ENCODE measurements around the gene TRMT112.
"Not testable (repeated sequence)": the region's sequence is repeated elsewhere in the genome, so short reads cannot be mapped to it uniquely, and the experiment has no call there.

Gene TRMT112

GRCh38 chr11:64327993-64328392 lies 10.6 kb upstream of the TRMT112 start:
- no peak for DNase-seq

GRCh38 chr11:64327375-64327774 lies 10.0 kb upstream of the TRMT112 start:
- DNase-seq: no peak

- no peak for DNase-seq
These were observed 7.5 kb upstream of the TRMT112 start for GRCh38 chr11:64324692-64325469.

GRCh38 chr11:64323984-64324383 lies 6.6 kb upstream of the TRMT112 start:
- DNase-seq: not testable (repeated sequence)

GRCh38 chr11:64323373-64323772 lies 6.0 kb upstream of the TRMT112 start:
- DNase-seq: no peak

- DNase-seq: no peak
These were observed 5.5 kb upstream of the TRMT112 start for GRCh38 chr11:64322925-64323260.

- DNase-seq: no peak
These were observed 4.2 kb upstream of the TRMT112 start for GRCh38 chr11:64321533-64321932.

- no peak for DNase-seq
These were observed 3.7 kb upstream of the TRMT112 start for GRCh38 chr11:64321026-64321425.

- no peak for DNase-seq
These were observed 3.2 kb upstream of the TRMT112 start for GRCh38 chr11:64320556-64320955.

- DNase-seq: no peak
These were observed 1.7 kb upstream of the TRMT112 start for GRCh38 chr11:64318766-64319761.

GRCh38 chr11:64317961-64318765 lies 804 bp upstream of the TRMT112 start, which contains the start of gene PRDX5:
Gene PRDX5 (plus strand): TSS chr11:64318121. CDS start chr11:64318216, 95 bp downstream.
- DNase-seq: peak; percentile 79 to 94 (median 87)

- DNase-seq: peak in 1 of 4 experiments; percentile 44
These were observed 561 bp downstream of the TRMT112 start for GRCh38 chr11:64316672-64317324.

- DNase-seq: not testable (repeated sequence)
These were observed 1.5 kb downstream of the TRMT112 start for GRCh38 chr11:64315667-64316526.

- DNase-seq: no peak
These were observed 2.4 kb downstream of the TRMT112 start for GRCh38 chr11:64314805-64315561.

GRCh38 chr11:64314146-64314804 lies 3.1 kb downstream of the TRMT112 start:
- DNase-seq: no peak

GRCh38 chr11:64313491-64314145 lies 3.7 kb downstream of the TRMT112 start:
- no peak for DNase-seq

- no peak for DNase-seq
These were observed 4.4 kb downstream of the TRMT112 start for GRCh38 chr11:64312947-64313346.

- not testable (repeated sequence) for DNase-seq
These were observed 9.6 kb downstream of the TRMT112 start for GRCh38 chr11:64307795-64308194.

GRCh38 chr11:64306876-64307622 lies 10.3 kb downstream of the TRMT112 start:
- DNase-seq: no peak

Measured in activated naive CD4-positive, alpha-beta T cell (primary cell).